B cell (primary cell): ENCODE measurements around the gene RNF213. TPM values are rescaled to one million over a fixed set of nuclear protein-coding genes. Genes with fewer than 3 reads are reported as not detected.

Experiments
- ATAC-seq: fragments of 200-7000 bp; cut with Tn5 transposase; one replicate; pipeline ENCODE4 v1.10.0; 2021; ENCODE audit warnings: low read depth, mild to moderate bottlenecking, moderate number of reproducible peaks, moderate library complexity
- CTCF ChIA-PET: fragments of 350-600 bp; sonication (Branson Sonifier 250); formaldehyde crosslinking; loops from one replicate; lab custom pipeline; 2021; ENCODE audit warnings: antibody characterized with exemption, inconsistent platforms; lab: Charles Lee
- POLR2A ChIA-PET: fragments of 350-600 bp; sonication (Branson Sonifier 250); formaldehyde crosslinking; loops from one replicate; lab custom pipeline; 2021; ENCODE audit warnings: antibody characterized with exemption; lab: Charles Lee
- DNase-seq: peaks from one replicate; pipeline ENCODE4 v3.0.0; 2013
- H2AFZ ChIP-seq: 2 replicates; pipeline ENCODE4 v1.6.1; 2012; ENCODE audit warnings: mild to moderate bottlenecking, low read depth, low read length; ENCODE audit not compliant: insufficient read depth, poor library complexity, severe bottlenecking
- H3K27ac ChIP-seq, 2 donors: 1 replicate in 1 of 2; 2 replicates in 1 of 2; pipeline ENCODE4 v1.5.1; 2012 to 2013; ENCODE audit warnings: low read length in 2 of 2, mild to moderate bottlenecking in 2 of 2, moderate library complexity in 1 of 2
- H3K27me3 ChIP-seq, 4 experiments: fragments of 200-600 bp in 1 of 4; sonication (generic) in 1 of 4; replicated peaks in 1 of 4; 1 replicate in 2 of 4; 2 replicates in 2 of 4; pipeline versions ENCODE4 v1.6.1 to v1.7.0; 2013 to 2016; ENCODE audit warnings: low read length in 3 of 4, mild to moderate bottlenecking in 2 of 4, mixed read lengths in 1 of 4, moderate library complexity in 1 of 4; ENCODE audit not compliant: insufficient read depth in 4 of 4, control insufficient read depth in 3 of 4; ENCODE audit errors: control extremely low read depth in 1 of 4
- H3K36me3 ChIP-seq, 2 experiments: replicated peaks in 1 of 2; 1 replicate in 1 of 2; 2 replicates in 1 of 2; pipeline versions ENCODE4 v1.6.1 to v1.7.1; 2013; ENCODE audit warnings: low read length in 1 of 2; ENCODE audit not compliant: insufficient read depth in 2 of 2, control insufficient read depth in 1 of 2; ENCODE audit errors: control extremely low read depth in 1 of 2, extremely low read depth in 1 of 2
- H3K4me1 ChIP-seq, 2 donors: fragments of 200-600 bp in 1 of 2; sonication (generic) in 1 of 2; 1 replicate in 1 of 2; 2 replicates in 1 of 2; pipeline versions ENCODE4 v1.5.1 to v1.6.1; 2013 to 2017; ENCODE audit warnings: low read length in 2 of 2; ENCODE audit not compliant: control insufficient read depth in 2 of 2, insufficient read depth in 2 of 2
- H3K4me2 ChIP-seq: replicated peaks from 2 replicates; pipeline ENCODE3; 2012; ENCODE audit warnings: mild to moderate bottlenecking, low read depth, low read length; ENCODE audit not compliant: poor library complexity, severe bottlenecking
- H3K4me3 ChIP-seq, 5 experiments: fragments of 200-600 bp in 1 of 5; sonication (generic) in 1 of 5; 1 replicate in 3 of 5; 2 replicates in 2 of 5; pipeline versions ENCODE4 v1.5.1 to v1.7.0; 2011 to 2016; ENCODE audit warnings: low read length in 4 of 5, mild to moderate bottlenecking in 4 of 5, low read depth in 2 of 5, control low read depth in 1 of 5, moderate library complexity in 1 of 5; ENCODE audit not compliant: insufficient read depth in 1 of 5; ENCODE audit errors: control extremely low read depth in 1 of 5, extremely low read depth in 1 of 5
- H3K79me2 ChIP-seq: fragments of 200-600 bp; sonication (generic); one replicate; pipeline ENCODE4 v1.6.0; 2016; ENCODE audit warnings: low read length; ENCODE audit not compliant: control insufficient read depth, insufficient read depth
- H3K9ac ChIP-seq: fragments of 200-600 bp; sonication (generic); 2 replicates; pipeline ENCODE4 v1.6.1; 2017; ENCODE audit warnings: mild to moderate bottlenecking, low read length, moderate library complexity
- H3K9me3 ChIP-seq, 3 donors: one replicate each; pipeline versions ENCODE4 v1.6.1 to v1.7.1; 2013; ENCODE audit warnings: low read length in 2 of 3; ENCODE audit not compliant: control insufficient read depth in 2 of 3, insufficient read depth in 1 of 3; ENCODE audit errors: control extremely low read depth in 1 of 3
- H4K20me1 ChIP-seq: 2 replicates; pipeline ENCODE4 v1.6.0; 2012; ENCODE audit warnings: mild to moderate bottlenecking, low read length; ENCODE audit not compliant: insufficient read depth, control insufficient read depth, poor library complexity, severe bottlenecking
- H3K27ac Mint-ChIP-seq: one replicate; pipeline ENCODE4 v1.8.0; 2021; ENCODE audit warnings: mixed read lengths
- H3K27me3 Mint-ChIP-seq: one replicate; pipeline ENCODE4 v1.8.0; 2021; ENCODE audit warnings: mixed read lengths
- H3K4me1 Mint-ChIP-seq: one replicate; pipeline ENCODE4 v1.8.0; 2021; ENCODE audit warnings: mixed read lengths
- H3K4me3 Mint-ChIP-seq: one replicate; pipeline ENCODE4 v1.8.0; 2021; ENCODE audit warnings: mixed read lengths
- H3K9me3 Mint-ChIP-seq: one replicate; pipeline ENCODE4 v1.8.0; 2022; ENCODE audit warnings: mixed read lengths; ENCODE audit not compliant: insufficient read depth
- EZH2 ChIP-seq: IDR thresholded peaks from 2 replicates; pipeline ENCODE4 v1.6.1; 2012; ENCODE audit warnings: borderline replicate concordance, low read depth, mild to moderate bottlenecking, moderate library complexity, low read length; ENCODE audit not compliant: insufficient read depth, poor library complexity, severe bottlenecking
- WGBS: methylation state at CpG from one replicate; pipeline ENCODE4 v1.1.5; 2013; ENCODE audit warnings: missing lambda C conversion rate; ENCODE audit not compliant: insufficient coverage; 5-methylcytosine and 5-hydroxymethylcytosine counted together
- intact Hi-C: fragments of 100-400 bp; cut with micrococcal nuclease; formaldehyde crosslinking; loops from one replicate; pipeline ENCODE4 v1.10.0; 2022
- polyA plus RNA-seq: library from polyadenylated mRNA; depleted of rRNA; stranded (reverse); fragments of >200 nt; gene quantifications from 2 replicates; pipeline ENCODE4 v1.2.3, GENCODE V29; 2012
- total RNA-seq, 2 donors: library from RNA; stranded (reverse); fragments of 120-200 nt in 1 of 2; gene quantifications; 1 replicate in 1 of 2; 2 replicates in 1 of 2; pipeline versions ENCODE4 v1.2.3 to v1.2.4, GENCODE V29; 2013 to 2022
- TF ChIP-seq, protein P1 (sequence below): fragments of 200-600 bp; IDR thresholded peaks from one replicate; pipeline ENCODE4 v1.8.0; 2022; ENCODE audit warnings: antibody characterized with exemption, mild to moderate bottlenecking

The RNF213 gene
- total and polyA plus RNA-seq, 2 donors (not counting 1 experiment from before 2014, with no cell fraction given): 121 to 287 TPM

GRCh38 chr17:80261159-80261894 lies 675 bp downstream of the RNF213 start:
- DNase-seq: peak; percentile 67
- peaks cover 42% of the 10 kb centered on the region for H4K20me1 ChIP-seq
- POLR2A ChIA-PET: interaction anchor here (1.2 kb wide), 1 partner anchor 36 kb away, joined by 4 read pairs; no protein-coding TSS in a partner anchor
- no peaks in the 10 kb centered on the region for H3K9me3 ChIP-seq
- 3% methylated on average over 38 of the region's 45 CpGs for WGBS
- H3K9ac ChIP-seq: peak overlapping the region; percentile 88
- peak overlapping the region; percentile 74 to 94 (median 84) for H3K4me3 ChIP-seq
- Mint-ChIP-seq H3K27me3 (no peaks in the 10 kb centered on the region), H3K4me3 (peak overlapping the region; percentile 91), H3K4me1 (peaks cover 58% of the 10 kb centered on the region), H3K9me3 (no peaks in the 10 kb centered on the region), H3K27ac (peak overlapping the region; percentile 97)
- peaks cover 2 to 6% of the 10 kb centered on the region in 2 experiments for H3K36me3 ChIP-seq
- TF ChIP-seq EZH2: no peak
- TF ChIP-seq, protein P1, sequence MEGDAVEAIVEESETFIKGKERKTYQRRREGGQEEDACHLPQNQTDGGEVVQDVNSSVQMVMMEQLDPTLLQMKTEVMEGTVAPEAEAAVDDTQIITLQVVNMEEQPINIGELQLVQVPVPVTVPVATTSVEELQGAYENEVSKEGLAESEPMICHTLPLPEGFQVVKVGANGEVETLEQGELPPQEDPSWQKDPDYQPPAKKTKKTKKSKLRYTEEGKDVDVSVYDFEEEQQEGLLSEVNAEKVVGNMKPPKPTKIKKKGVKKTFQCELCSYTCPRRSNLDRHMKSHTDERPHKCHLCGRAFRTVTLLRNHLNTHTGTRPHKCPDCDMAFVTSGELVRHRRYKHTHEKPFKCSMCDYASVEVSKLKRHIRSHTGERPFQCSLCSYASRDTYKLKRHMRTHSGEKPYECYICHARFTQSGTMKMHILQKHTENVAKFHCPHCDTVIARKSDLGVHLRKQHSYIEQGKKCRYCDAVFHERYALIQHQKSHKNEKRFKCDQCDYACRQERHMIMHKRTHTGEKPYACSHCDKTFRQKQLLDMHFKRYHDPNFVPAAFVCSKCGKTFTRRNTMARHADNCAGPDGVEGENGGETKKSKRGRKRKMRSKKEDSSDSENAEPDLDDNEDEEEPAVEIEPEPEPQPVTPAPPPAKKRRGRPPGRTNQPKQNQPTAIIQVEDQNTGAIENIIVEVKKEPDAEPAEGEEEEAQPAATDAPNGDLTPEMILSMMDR: no peak
- CTCF ChIA-PET: no interaction called here
- peak overlapping the region; percentile 75 for H2AFZ ChIP-seq
- H3K79me2 ChIP-seq: peaks cover 48% of the 10 kb centered on the region
- peak overlapping the region; percentile 92 for H3K4me2 ChIP-seq
- peaks cover 35 to 57% of the 10 kb centered on the region in 2 donors for H3K4me1 ChIP-seq
- no peaks in the 10 kb centered on the region for H3K27me3 ChIP-seq
- H3K27ac ChIP-seq: peak overlapping the region; percentile 86 to 90
- intact Hi-C loops: loop anchor here (5.0 kb wide), 3 partner anchors 224 to 1256 kb away; partner anchors contain the start of genes CCDC40, CEP131 and TBC1D16
- peak; percentile 2 for ATAC-seq

DNA sequence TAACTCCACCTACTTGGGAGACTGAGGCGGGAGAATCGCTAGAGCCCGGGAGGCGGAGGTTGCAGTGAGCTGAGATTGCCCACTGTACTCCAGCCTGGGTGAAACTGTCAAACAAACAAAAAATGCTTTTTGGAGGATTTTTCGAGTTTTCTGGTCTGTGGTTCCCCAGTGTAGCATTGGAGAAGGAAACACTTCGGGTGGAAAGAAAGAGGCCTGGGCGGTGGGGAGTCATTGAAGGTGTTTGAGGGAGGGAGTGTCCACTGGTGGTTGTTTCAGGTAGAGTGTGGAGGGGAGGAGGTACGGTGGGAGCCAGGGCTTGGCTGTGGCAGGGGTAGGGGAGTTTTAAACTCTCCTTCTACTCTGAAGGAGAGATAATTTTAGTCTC lies 1.2 kb downstream of the RNF213 start:
- intact Hi-C loops: loop anchor here (2.0 to 5.0 kb wide), 4 partner anchors 161 to 1255 kb away; partner anchors contain the start of genes CCDC40, CEP131, GAA and TBC1D16
- Mint-ChIP-seq H3K27ac (peak overlapping the region; percentile 97), H3K27me3 (no peaks in the 10 kb centered on the region), H3K4me3 (peak overlapping the region; percentile 91), H3K4me1 (peaks cover 58% of the 10 kb centered on the region), H3K9me3 (no peaks in the 10 kb centered on the region)
- Histone ChIP-seq H3K4me1 (peaks cover 35 to 57% of the 10 kb centered on the region in 2 donors), H3K79me2 (peaks cover 49% of the 10 kb centered on the region), H3K9ac (peak overlapping the region; percentile 88), H2AFZ (no peak overlapping the region), H3K4me2 (peak overlapping the region; percentile 92), H3K9me3 (no peaks in the 10 kb centered on the region), H3K27me3 (no peaks in the 10 kb centered on the region), H3K27ac (peak overlapping the region; percentile 86 to 90), H3K4me3 (peak overlapping the region; percentile 74 to 94 (median 84)), H4K20me1 (peaks cover 42% of the 10 kb centered on the region), H3K36me3 (peaks cover 2 to 10% of the 10 kb centered on the region in 2 experiments)
- no peak for DNase-seq
- CTCF ChIA-PET: interaction anchor here (0.6 kb wide), 1 partner anchor 264 kb away, joined by 4 read pairs; no protein-coding TSS in a partner anchor
- TF ChIP-seq EZH2: no peak
- TF ChIP-seq, protein P1: no peak
- WGBS: 56% methylated on average over 7 of the region's 8 CpGs
- POLR2A ChIA-PET: no interaction called here
- no peak for ATAC-seq
